Measurements from ENCODE around the gene UBAP1. TPM values are rescaled to one million over a fixed set of nuclear protein-coding genes. Genes with fewer than 3 reads are reported as not detected.

The UBAP1 gene
- polyA plus RNA-seq, 3 donors = 32.5 to 44.5 (median 39.2) TPM

- Histone ChIP-seq H3K9me3 (replicated peaks in 1 of 2; ENCODE audit: control insufficient read depth in 1 of 2, insufficient read depth in 1 of 2, low read length in 2 of 2) (no peaks in the 10 kb centered on the region), H3K4me3 (replicated peaks in 1 of 3; ENCODE audit: low read depth in 2 of 3, low read length in 3 of 3) (no peak overlapping the region), H4K20me1 (ENCODE audit: insufficient read depth, low read length) (no peaks in the 10 kb centered on the region), H2AFZ (ENCODE audit: insufficient read depth, low read depth, low read length, poor library complexity, severe bottlenecking) (no peak overlapping the region), H3K27ac (ENCODE audit: low read depth in 1 of 2, low read length in 2 of 2) (no peak overlapping the region), H3K36me3 (replicated peaks in 1 of 2; ENCODE audit: control insufficient read depth in 1 of 2, insufficient read depth in 2 of 2, low read length in 2 of 2) (no peaks in the 10 kb centered on the region), H3K4me2 (replicated peaks; ENCODE audit: extremely low read depth, low read length, poor library complexity, severe bottlenecking) (no peak overlapping the region), H3K9ac (ENCODE audit: insufficient read depth, low read length, poor library complexity, severe bottlenecking) (no peak overlapping the region), H3K27me3 (ENCODE audit: control insufficient read depth in 2 of 2, insufficient read depth in 2 of 2, low read length in 2 of 2) (no peaks in the 10 kb centered on the region), H3K79me2 (ENCODE audit: insufficient read depth, low read length) (no peaks in the 10 kb centered on the region), H3K4me1 (ENCODE audit: control insufficient read depth in 1 of 2, insufficient read depth in 2 of 2, low read length in 2 of 2) (peaks cover 3% of the 10 kb centered on the region in 2 donors)
- intact Hi-C loops (cut with micrococcal nuclease) = no loop called here
- no peak for TF ChIP-seq CTCF (IDR thresholded peaks at IDR 0.05)
- peak in 2 of 3 donors; percentile 10 to 54 for DNase-seq
- 86% methylated on average over 2 of the region's 6 CpGs for WGBS (ENCODE audit: insufficient coverage)
- H3K4me3 Mint-ChIP-seq = no peak overlapping the region
- peaks cover 6% of the 10 kb centered on the region for H3K4me1 Mint-ChIP-seq
- H3K27ac Mint-ChIP-seq = no peak overlapping the region
- no peaks in the 10 kb centered on the region for H3K36me3 Mint-ChIP-seq
- H3K9me3 Mint-ChIP-seq = no peaks in the 10 kb centered on the region
- peaks cover 0 to 2% (median 0%) of the 10 kb centered on the region in 3 donors for H3K27me3 Mint-ChIP-seq (ENCODE audit: low read depth in 3 of 3)
Observed at GRCh38 chr9:34158362-34158869, 20.4 kb upstream of the UBAP1 start.

- Mint-ChIP-seq H3K9me3 (peaks cover 0 to 6% (median 0%) of the 10 kb centered on the region in 7 donors), H3K36me3 (no peaks in the 10 kb centered on the region), H3K27ac (peak overlapping the region in 4 of 7 donors; percentile 5 to 66 (median 31)), H3K4me3 (no peak overlapping the region), H3K4me1 (peaks cover 11% of the 10 kb centered on the region), H3K27me3 (ENCODE audit: low read depth in 3 of 3) (no peaks in the 10 kb centered on the region)
- no peak for TF ChIP-seq CTCF (IDR thresholded peaks at IDR 0.05)
- Histone ChIP-seq H3K36me3 (replicated peaks in 1 of 2; ENCODE audit: control insufficient read depth in 1 of 2, insufficient read depth in 2 of 2, low read length in 2 of 2) (no peaks in the 10 kb centered on the region), H4K20me1 (ENCODE audit: insufficient read depth, low read length) (no peaks in the 10 kb centered on the region), H3K27me3 (ENCODE audit: control insufficient read depth in 2 of 2, insufficient read depth in 2 of 2, low read length in 2 of 2) (no peaks in the 10 kb centered on the region), H2AFZ (ENCODE audit: insufficient read depth, low read depth, low read length, poor library complexity, severe bottlenecking) (no peak overlapping the region), H3K27ac (ENCODE audit: low read depth in 1 of 2, low read length in 2 of 2) (no peak overlapping the region), H3K79me2 (ENCODE audit: insufficient read depth, low read length) (no peaks in the 10 kb centered on the region), H3K4me2 (replicated peaks; ENCODE audit: extremely low read depth, low read length, poor library complexity, severe bottlenecking) (no peak overlapping the region), H3K9ac (ENCODE audit: insufficient read depth, low read length, poor library complexity, severe bottlenecking) (no peak overlapping the region), H3K4me3 (replicated peaks in 1 of 3; ENCODE audit: low read depth in 2 of 3, low read length in 3 of 3) (no peak overlapping the region), H3K4me1 (ENCODE audit: control insufficient read depth in 1 of 2, insufficient read depth in 2 of 2, low read length in 2 of 2) (peaks cover 9 to 10% of the 10 kb centered on the region in 2 donors), H3K9me3 (replicated peaks in 1 of 2; ENCODE audit: control insufficient read depth in 1 of 2, insufficient read depth in 1 of 2, low read length in 2 of 2) (no peaks in the 10 kb centered on the region)
- peak; percentile 57 to 81 (median 66) for DNase-seq
- intact Hi-C loops (cut with micrococcal nuclease) = no loop called here
- WGBS (ENCODE audit: insufficient coverage) = 50% methylated on average over 1 of the region's 3 CpGs
Observed at GRCh38 chr9:34163434-34163833, 15.4 kb upstream of the UBAP1 start.

All from CD14-positive monocyte (primary cell).